H9 (cell line): ENCODE measurements around the gene NUDT2. TPM values are rescaled to one million over a fixed set of nuclear protein-coding genes. Genes with fewer than 3 reads are reported as not detected.

Experiments
- DNase-seq: peaks from one replicate; pipeline ENCODE4 v3.0.0-alpha.2; 2017
- H2AFZ ChIP-seq: one replicate; pipeline ENCODE4 v1.6.1; 2013; ENCODE audit warnings: mild to moderate bottlenecking, low read length, control low read depth, moderate library complexity
- H2AK5ac ChIP-seq: 2 replicates; pipeline ENCODE4 v1.6.1; 2013; ENCODE audit warnings: low read length, control low read depth, mixed read lengths; ENCODE audit not compliant: insufficient read length
- H2BK120ac ChIP-seq: one replicate; pipeline ENCODE4 v1.6.1; 2013; ENCODE audit warnings: low read depth, mild to moderate bottlenecking, low read length, control low read depth, inconsistent platforms; ENCODE audit not compliant: poor library complexity, severe bottlenecking
- H2BK12ac ChIP-seq: 2 replicates; pipeline ENCODE4 v1.6.1; 2013; ENCODE audit warnings: low read length, control low read depth, mixed read lengths, low read depth; ENCODE audit not compliant: insufficient read length
- H2BK15ac ChIP-seq: 2 replicates; pipeline ENCODE4 v1.6.1; 2013; ENCODE audit warnings: low read depth, low read length, control low read depth
- H2BK20ac ChIP-seq: one replicate; pipeline ENCODE4 v1.6.1; 2013; ENCODE audit warnings: low read depth, mild to moderate bottlenecking, low read length, control low read depth, inconsistent platforms; ENCODE audit not compliant: poor library complexity, severe bottlenecking
- H2BK5ac ChIP-seq: 2 replicates; pipeline ENCODE4 v1.6.1; 2013; ENCODE audit warnings: low read length, control low read depth, mixed read lengths; ENCODE audit not compliant: insufficient read length
- H3K14ac ChIP-seq: 2 replicates; pipeline ENCODE4 v1.6.1; 2013; ENCODE audit warnings: low read length, control low read depth; ENCODE audit not compliant: insufficient read depth
- H3K18ac ChIP-seq: 2 replicates; pipeline ENCODE4 v1.6.1; 2013; ENCODE audit warnings: low read depth, mild to moderate bottlenecking, mixed read lengths, low read length, control low read depth; ENCODE audit not compliant: insufficient read length
- H3K23ac ChIP-seq: 2 replicates; pipeline ENCODE4 v1.6.1; 2013; ENCODE audit warnings: low read length, control low read depth, mixed read lengths, low read depth; ENCODE audit not compliant: insufficient read length
- H3K23me2 ChIP-seq: 2 replicates; pipeline ENCODE4 v1.6.1; 2013; ENCODE audit warnings: low read depth, mild to moderate bottlenecking, mixed read lengths, low read length, control low read depth; ENCODE audit not compliant: insufficient read length, poor library complexity, severe bottlenecking
- H3K27ac ChIP-seq: 2 replicates; pipeline ENCODE4 v1.5.1; 2013; ENCODE audit warnings: low read length, control low read depth, mixed read lengths, low read depth; ENCODE audit not compliant: insufficient read length
- H3K27me3 ChIP-seq: 2 replicates; pipeline ENCODE4 v1.6.1; 2013; ENCODE audit warnings: low read length, control low read depth, inconsistent platforms; ENCODE audit not compliant: insufficient read depth
- H3K4ac ChIP-seq: 2 replicates; pipeline ENCODE4 v1.6.1; 2013; ENCODE audit warnings: low read depth, mild to moderate bottlenecking, control low read depth, inconsistent platforms, low read length, moderate library complexity
- H3K4me1 ChIP-seq: 2 replicates; pipeline ENCODE4 v1.6.1; 2013; ENCODE audit warnings: low read length, control low read depth, inconsistent platforms; ENCODE audit not compliant: insufficient read depth
- H3K4me2 ChIP-seq: 2 replicates; pipeline ENCODE4 v1.6.1; 2013; ENCODE audit warnings: low read length, control low read depth, mixed read lengths; ENCODE audit not compliant: insufficient read length, insufficient read depth
- H3K56ac ChIP-seq: 2 replicates; pipeline ENCODE4 v1.6.1; 2013; ENCODE audit warnings: low read depth, mild to moderate bottlenecking, mixed read lengths, low read length, control low read depth; ENCODE audit not compliant: insufficient read length
- H3K79me1 ChIP-seq: 2 replicates; pipeline ENCODE4 v1.6.1; 2013; ENCODE audit warnings: low read depth, mild to moderate bottlenecking, moderate library complexity, low read length, control low read depth, inconsistent platforms; ENCODE audit not compliant: insufficient read depth, poor library complexity, severe bottlenecking
- H3K79me2 ChIP-seq: 2 replicates; pipeline ENCODE4 v1.6.1; 2013; ENCODE audit warnings: low read length, control low read depth, inconsistent platforms; ENCODE audit not compliant: insufficient read depth
- H3K9ac ChIP-seq: 2 replicates; pipeline ENCODE4 v1.6.1; 2013; ENCODE audit warnings: low read length, control low read depth, mixed read lengths; ENCODE audit not compliant: insufficient read length; ENCODE audit errors: extremely low read depth
- H3K9me3 ChIP-seq: one replicate; pipeline ENCODE4 v1.6.1; 2013; ENCODE audit warnings: low read depth, low read length, inconsistent platforms; ENCODE audit not compliant: control insufficient read depth
- H3T11ph ChIP-seq: one replicate; pipeline ENCODE4 v1.6.1; 2013; ENCODE audit warnings: mild to moderate bottlenecking, low read length, control low read depth, inconsistent platforms
- H4K20me1 ChIP-seq: one replicate; pipeline ENCODE4 v1.6.1; 2013; ENCODE audit not compliant: control insufficient read depth, insufficient read length, insufficient read depth
- H4K5ac ChIP-seq: 2 replicates; pipeline ENCODE4 v1.6.1; 2013; ENCODE audit warnings: low read depth, mild to moderate bottlenecking, mixed read lengths, low read length, control low read depth; ENCODE audit not compliant: insufficient read length
- H4K8ac ChIP-seq: replicated peaks from 2 replicates; pipeline ENCODE4 v1.6.1; 2013; ENCODE audit warnings: low read length, control low read depth, mixed read lengths, low read depth; ENCODE audit not compliant: insufficient read length
- H4K91ac ChIP-seq: 2 replicates; pipeline ENCODE4 v1.6.1; 2013; ENCODE audit warnings: low read depth, mild to moderate bottlenecking, moderate library complexity, mixed read lengths, low read length, control low read depth; ENCODE audit not compliant: insufficient read length
- H3K27ac Mint-ChIP-seq, 3 experiments: 2 replicates in 2 of 3; 3 replicates in 1 of 3; pipeline ENCODE4 v1.8.0; 2020 to 2021; ENCODE audit warnings: mixed read lengths in 3 of 3, mild to moderate bottlenecking in 1 of 3, moderate library complexity in 1 of 3
- H3K27me3 Mint-ChIP-seq: 2 replicates; pipeline ENCODE4 v1.8.0; 2021; ENCODE audit warnings: low read depth, mild to moderate bottlenecking, moderate library complexity, mixed read lengths
- H3K36me3 Mint-ChIP-seq, 3 experiments: 2 replicates in 2 of 3; 3 replicates in 1 of 3; pipeline ENCODE4 v1.8.0; 2020 to 2021; ENCODE audit warnings: low read depth in 3 of 3, mixed read lengths in 3 of 3; ENCODE audit not compliant: insufficient read depth in 1 of 3
- H3K4me1 Mint-ChIP-seq, 2 experiments: 2 replicates each; pipeline ENCODE4 v1.8.0; 2020; ENCODE audit warnings: mixed read lengths in 2 of 2
- H3K4me3 Mint-ChIP-seq, 2 experiments: 2 replicates in 1 of 2; 3 replicates in 1 of 2; pipeline ENCODE4 v1.8.0; 2020 to 2021; ENCODE audit warnings: mild to moderate bottlenecking in 2 of 2, mixed read lengths in 2 of 2, moderate library complexity in 1 of 2
- H3K9me3 Mint-ChIP-seq, 2 experiments: 2 replicates in 1 of 2; 3 replicates in 1 of 2; pipeline ENCODE4 v1.8.0; 2020; ENCODE audit warnings: mild to moderate bottlenecking in 2 of 2, mixed read lengths in 2 of 2, moderate library complexity in 1 of 2
- CTCF ChIP-seq: fragments of 200-600 bp; sonication (generic); conservative IDR thresholded peaks from 3 replicates; pipeline ENCODE4 v1.8.0; 2021; ENCODE audit warnings: antibody characterized with exemption, mild to moderate bottlenecking
- WGBS: extraction: QIAGEN DNeasy Blood & Tissue Kit; methylation state at CpG from one replicate; pipeline ENCODE4 v1.1.7; 2013; ENCODE audit warnings: missing lambda C conversion rate, low lambda C conversion rate, mixed read lengths; ENCODE audit not compliant: insufficient read length; ENCODE audit errors: extremely low coverage; 5-methylcytosine and 5-hydroxymethylcytosine counted together
- total RNA-seq: library from RNA; stranded (reverse); gene quantifications from 2 replicates; pipeline ENCODE4 v1.2.1, GENCODE V29; 2021

The NUDT2 gene
- total RNA-seq, 1 experiment from 2014 or later, result 14.1 TPM

DNA sequence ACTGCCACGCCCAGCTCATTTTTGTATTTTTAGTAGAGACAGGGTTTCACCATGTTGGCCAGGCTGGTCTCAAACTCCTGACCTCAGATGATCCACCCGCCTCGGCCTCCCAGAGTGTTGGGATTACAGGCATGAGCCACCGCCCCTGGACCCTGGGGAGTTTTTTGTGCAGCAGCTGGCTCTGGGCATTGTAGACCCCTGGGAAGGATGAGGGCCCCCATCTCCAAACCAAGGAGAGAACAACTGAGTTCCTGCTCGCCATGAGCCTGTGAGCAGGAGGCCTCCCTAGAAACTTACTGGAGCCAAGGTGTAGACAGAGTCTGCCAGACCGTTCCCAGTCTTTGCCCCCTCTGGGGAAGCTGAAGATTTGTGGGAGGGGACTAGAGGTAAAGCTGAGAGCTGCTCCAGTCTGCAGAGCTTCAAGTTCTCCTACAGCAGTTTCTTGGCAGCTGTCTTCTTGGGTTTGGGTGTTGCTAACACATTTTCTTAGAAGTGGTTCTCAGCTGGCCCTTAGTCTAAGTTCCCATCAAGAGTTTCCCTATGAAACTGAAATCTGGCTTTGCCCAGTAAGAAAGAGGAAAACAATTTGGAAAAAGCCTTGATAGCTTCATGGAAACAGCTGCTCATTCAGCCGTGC, 12.4 kb downstream of the NUDT2 start:
- H3K56ac ChIP-seq, result no peak overlapping the region
- no peaks in the 10 kb centered on the region for H3K23me2 ChIP-seq
- Mint-ChIP-seq H3K27me3 (no peaks in the 10 kb centered on the region), H3K27ac (no peak overlapping the region), H3K4me1 (peaks cover 15 to 16% of the 10 kb centered on the region in 2 experiments), H3K4me3 (no peak overlapping the region), H3K36me3 (peaks cover 1 to 45% (median 34%) of the 10 kb centered on the region in 3 experiments; a peak in 5 of 7 replicates), H3K9me3 (no peaks in the 10 kb centered on the region)
- H3K14ac ChIP-seq, result no peak overlapping the region
- no peak overlapping the region for H3K18ac ChIP-seq
- DNase-seq, result no peak
- no peaks in the 10 kb centered on the region for H3K4me1 ChIP-seq
- H2BK15ac ChIP-seq, result no peak overlapping the region
- H4K8ac ChIP-seq, result no peak overlapping the region
- no peak overlapping the region for H4K91ac ChIP-seq
- WGBS, result no CpG with 5 or more reads among the region's 7 CpGs
- no peak overlapping the region for H2BK120ac ChIP-seq
- no peaks in the 10 kb centered on the region for H3K9me3 ChIP-seq
- no peak overlapping the region for H3T11ph ChIP-seq
- no peaks in the 10 kb centered on the region for H4K20me1 ChIP-seq
- H2BK12ac ChIP-seq, result no peak overlapping the region
- no peak overlapping the region for H3K23ac ChIP-seq
- H2AFZ ChIP-seq, result no peak overlapping the region
- H3K27ac ChIP-seq, result no peak overlapping the region
- no peak overlapping the region for H3K9ac ChIP-seq
- H4K5ac ChIP-seq, result no peak overlapping the region
- TF ChIP-seq CTCF, result no peak
- no peaks in the 10 kb centered on the region for H3K79me2 ChIP-seq
- no peaks in the 10 kb centered on the region for H3K79me1 ChIP-seq
- H3K27me3 ChIP-seq, result no peaks in the 10 kb centered on the region; the same call in 1 of the 2 replicates
- H2BK20ac ChIP-seq, result no peak overlapping the region
- H3K4me2 ChIP-seq, result no peak overlapping the region
- no peak overlapping the region for H2BK5ac ChIP-seq
- no peak overlapping the region for H2AK5ac ChIP-seq
- H3K4ac ChIP-seq, result no peak overlapping the region
